ENCODE data around the gene HOXB9.

The HOXB9 gene

DNA sequence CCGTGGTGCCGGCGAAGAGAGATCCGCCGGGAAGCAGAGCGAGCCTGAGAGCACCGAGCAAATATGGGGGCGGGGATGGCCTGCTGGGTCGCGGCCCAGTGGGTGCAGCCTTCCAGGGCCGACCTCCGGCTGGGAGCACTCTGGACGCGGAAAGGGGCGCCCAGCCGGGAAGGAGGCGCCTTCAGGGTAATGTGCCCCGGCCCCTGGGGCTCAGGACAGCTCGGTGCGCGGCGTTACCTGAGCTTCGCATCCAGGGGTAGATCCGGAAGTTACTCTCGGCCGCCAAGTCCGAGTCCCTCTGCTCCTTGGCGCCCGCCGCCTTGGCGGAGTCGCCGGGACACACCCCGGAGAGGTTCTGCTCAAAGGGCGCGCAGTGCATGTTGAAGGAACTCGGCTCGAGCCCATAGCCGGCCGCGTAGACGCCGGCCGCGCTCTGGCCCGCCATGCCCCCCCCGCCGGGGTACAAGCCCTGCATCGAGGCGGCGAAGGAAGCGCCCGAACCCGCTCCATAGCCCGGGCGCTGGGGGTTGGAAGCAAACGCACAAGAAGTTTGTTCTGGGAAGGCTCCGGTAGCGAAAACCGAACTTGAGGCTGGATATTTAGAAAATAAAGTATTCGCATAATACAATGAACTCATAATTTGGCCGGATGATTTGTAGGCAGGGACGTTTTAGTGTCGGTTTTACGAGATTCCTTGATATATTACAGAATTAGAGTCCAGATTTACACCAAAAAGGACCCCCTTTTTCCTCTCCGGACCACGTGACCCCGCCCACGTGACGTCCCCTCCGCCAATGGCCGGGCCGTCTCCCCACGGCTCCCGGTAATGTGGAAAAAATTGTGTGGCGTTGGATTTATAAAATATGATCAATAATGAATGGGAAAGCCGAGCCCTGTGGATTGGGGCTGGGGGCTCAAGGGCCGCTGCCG, 15.6 kb downstream of the HOXB9 start, which contains the start of gene HOXB7:
Gene HOXB7, minus strand, starts transcription at position 736 of the 930 bp plus-strand sequence. Its CDS starts 99 bp downstream, at position 637.
- peak; percentile 70 for DNase-seq (ENCODE audit: low spot score)

DNA sequence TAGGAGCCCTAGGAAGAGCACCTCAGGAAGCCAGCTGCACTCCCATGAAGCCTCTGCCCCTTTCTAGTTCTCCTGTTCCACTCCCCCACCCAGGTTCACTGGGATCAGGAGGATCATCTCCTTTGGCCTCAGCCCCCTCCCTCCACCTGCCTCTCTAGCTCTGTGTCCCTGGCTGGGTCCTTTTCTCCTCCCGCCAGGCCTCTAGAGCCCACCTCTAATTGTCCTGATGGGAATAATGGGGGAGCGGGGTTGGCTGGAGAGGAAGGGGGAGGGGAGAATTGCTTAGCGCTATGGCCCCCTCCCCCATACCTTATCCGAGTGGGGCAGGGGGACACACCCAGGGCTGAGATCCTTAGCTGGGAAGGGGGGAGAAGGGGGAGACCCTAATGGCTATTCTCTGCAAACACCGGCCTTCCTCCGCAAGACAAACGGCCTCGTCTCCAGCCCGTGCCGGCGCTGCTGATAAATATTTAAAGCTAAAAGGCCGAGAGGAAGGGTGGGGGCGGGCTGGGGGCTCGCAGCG, 16.3 kb downstream of the HOXB9 start:
- DNase-seq (ENCODE audit: low spot score): no peak

DNA sequence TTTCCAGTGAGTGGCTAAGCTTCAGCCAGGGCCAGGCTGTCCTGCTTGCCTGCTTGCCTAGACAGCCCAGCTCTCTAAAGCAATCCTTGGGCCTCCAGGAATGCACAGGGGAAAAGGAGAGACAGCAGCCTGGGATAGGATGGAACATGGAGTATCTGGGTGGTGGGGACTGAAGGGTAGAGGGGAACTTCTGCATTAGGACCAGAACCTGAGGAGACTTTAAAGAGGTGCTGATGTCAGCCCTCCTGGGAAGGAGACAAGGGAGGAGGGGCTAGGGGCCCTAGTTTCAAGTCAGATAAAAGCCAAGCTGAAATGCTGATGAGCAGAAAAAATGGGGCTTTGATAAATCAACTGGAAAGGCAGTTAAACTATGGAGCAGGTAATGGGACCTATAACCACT, 17.1 kb downstream of the HOXB9 start:
- peak; percentile 48 for DNase-seq (ENCODE audit: low spot score)

DNA sequence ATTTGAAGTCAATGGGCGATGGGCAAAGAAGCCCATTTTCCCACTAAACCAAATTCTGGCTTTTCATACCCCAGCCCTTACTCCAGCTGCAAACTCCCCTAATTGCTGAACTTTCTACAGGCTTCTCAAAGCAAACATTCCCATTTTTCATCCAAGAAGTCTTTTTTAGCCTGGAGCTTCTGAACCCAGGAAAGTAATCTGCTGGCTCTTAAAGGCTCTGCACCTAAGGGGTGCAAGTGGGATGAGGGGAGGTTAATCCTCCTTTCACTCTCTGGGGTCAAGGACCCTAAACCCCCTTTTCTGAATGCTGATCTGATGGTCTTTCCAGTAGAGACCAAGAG, 17.7 kb downstream of the HOXB9 start:
- no peak for DNase-seq (ENCODE audit: low spot score)

DNA sequence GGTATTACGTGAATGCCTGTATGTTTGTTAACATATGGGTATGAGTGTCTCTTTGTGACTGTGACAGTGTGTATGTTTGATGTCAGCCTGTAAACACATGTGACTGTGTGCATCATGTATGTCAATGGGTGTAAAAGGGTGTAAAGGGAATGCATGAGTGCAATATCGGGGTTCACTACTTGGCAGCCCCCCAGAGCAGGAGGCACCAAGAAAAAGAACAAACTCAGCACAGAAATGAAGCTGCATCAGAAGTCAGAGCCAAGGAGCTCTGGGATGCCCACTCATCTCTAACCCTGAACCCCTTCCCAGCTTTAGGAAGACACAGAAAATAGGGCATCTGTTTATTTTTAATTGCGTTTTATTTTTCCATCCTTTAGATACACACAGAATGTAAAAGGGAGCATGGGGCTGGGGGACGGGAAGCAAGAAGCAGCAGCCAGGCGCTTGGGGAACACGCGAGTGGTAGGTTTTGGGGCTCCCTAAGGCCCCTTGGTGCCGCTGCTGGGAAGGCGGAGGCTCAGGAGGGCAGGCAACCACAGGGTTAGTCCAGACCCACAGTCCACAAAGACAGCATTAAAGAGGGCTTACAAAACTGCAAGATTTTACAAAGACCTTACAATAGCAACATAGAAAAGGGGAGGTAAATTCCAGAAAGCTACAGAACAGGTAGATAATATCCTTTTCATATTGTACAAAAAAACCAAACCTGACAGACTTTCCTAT, 19.1 kb downstream of the HOXB9 start:
- DNase-seq (ENCODE audit: low spot score): no peak

DNA sequence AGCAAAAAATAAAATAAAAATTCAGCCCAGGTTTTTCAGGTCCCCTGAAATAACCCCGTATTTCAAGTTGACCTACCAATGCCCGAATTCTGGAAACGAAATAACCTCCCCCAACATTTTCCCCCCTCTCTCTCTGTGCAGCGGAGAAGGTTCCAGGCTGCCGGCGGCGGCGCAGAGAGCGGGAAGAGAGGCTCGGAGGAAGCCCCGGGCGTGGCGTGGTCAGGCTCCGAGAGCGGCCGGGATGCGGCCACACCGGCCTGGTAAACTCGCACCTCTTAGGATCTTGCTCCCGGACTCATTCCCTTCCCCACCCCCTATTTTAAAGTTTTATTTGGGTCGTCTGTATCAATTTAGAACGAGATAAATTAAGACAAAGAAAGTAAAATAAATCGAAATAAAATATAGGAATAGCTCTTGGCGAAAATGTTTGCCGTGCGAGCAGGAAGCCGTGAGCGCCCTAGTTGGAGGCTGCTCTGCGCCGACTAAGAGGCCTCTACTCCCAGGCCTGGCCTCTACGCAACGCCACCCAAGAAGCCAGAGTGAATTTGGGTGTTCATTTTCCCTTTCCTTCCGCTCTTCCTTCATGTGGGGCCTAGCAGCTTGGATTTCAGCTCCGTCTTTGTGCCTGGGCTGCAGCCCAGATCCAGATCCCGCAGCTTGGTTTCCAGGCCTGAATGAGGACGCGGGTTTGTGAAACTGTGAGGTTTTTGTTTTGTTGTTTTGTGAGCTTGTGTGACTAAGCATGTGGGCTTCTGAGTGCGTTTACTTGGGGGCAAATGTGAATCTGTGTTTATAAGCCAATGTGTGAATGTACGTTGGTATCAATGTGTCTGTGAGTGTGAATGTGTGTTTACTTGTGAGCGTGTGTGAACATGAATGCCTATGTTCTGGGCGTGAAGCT, 19.9 kb downstream of the HOXB9 start:
- DNase-seq (ENCODE audit: low spot score): no peak

DNA sequence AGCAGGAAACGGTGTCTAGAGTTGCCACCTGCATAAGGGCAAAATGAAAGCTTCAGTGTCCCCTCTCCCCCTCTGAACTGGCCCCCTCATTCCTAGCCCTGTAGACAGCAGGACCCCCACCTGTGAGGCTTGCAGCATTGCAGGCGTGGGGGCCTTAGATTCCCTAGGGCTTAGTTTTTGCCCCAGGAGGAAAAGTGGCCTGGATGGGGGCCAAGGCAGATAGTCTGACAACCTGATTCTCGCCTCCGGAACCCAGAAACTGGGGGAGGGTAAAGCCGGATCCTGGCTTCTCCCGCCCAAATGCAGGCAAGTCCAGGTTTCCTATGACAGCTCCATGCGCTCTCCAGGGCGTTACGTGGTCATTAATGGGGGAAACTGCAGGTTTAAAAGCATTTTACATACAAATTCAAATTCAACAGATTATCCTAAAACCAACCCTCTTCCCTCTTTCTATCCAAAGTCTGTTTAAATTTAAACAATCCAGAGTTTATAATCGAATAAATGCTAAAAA, 20.7 kb downstream of the HOXB9 start:
- DNase-seq (ENCODE audit: low spot score): peak; percentile 72

DNA sequence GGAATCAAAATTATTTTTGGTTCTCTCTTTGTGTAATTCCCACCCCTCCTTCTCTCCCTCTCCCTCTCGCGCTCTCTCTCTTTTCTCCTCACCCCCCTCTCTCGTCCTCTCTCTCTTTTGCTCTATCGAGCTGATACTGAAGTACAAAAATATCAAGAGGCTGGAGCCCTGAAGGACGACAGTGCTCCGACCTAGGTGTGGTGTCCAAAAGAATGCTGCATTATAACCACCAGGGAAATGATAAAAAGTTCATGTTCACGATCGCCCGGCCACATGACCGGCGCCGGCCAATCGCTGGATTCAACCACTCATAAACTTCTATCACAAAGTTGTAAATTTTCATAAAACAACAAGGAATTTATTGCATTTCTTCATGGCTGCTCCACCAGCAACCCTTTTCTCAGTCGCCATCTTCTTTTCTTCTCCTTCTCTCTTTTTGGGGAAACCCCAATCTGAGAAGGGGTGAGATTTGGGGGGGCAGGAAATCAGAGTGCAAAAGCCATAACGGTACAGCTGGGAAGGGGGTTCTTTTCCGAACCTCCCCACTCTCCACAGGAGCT, 21.3 kb downstream of the HOXB9 start, which contains the start of gene HOXB6:
Gene HOXB6, minus strand, starts transcription at position 217 of the 560 bp plus-strand sequence. CDS start 6,836 bp downstream, outside the sequence.
- DNase-seq (ENCODE audit: low spot score): peak; percentile 86

DNA sequence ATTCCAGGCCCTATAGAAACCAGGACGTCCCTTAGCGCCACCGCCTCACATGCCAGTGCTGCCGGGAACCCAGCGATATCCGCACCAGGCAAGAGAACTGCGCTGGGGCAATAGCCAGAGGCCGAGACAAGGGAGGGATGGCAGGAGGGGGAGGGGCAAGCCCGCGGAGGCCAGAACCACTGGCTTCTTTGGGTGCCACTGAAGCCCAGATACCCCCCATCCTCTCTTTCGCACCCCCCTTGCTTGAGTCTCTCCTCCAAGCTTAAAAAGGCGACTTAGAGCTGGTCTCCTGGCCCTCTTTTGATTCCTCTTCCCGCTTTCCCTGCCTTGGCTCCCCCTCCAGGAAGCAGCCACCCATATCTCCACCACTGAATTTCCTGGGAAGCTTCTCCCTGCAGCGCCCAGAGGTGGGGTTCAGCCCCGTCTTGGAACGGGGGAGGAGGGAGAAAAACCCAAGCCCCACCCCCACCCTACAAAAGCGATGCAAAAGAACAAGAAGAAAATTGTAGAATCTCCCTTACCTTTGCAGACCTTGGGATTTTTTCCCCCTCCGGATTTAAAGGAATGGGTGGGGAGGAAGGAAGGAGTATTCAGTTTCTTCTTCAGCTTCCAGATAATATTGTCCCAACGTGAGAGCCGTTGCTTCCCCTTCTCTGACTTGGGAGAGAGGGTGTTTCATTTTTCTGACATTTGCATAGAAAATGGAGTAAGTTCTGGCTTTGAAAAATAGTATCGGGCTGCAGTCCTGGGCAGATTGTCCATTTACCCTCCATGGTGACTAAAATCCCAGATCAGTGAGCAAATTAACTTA, 22.0 kb downstream of the HOXB9 start:
- peak; percentile 84 for DNase-seq (ENCODE audit: low spot score)

DNA sequence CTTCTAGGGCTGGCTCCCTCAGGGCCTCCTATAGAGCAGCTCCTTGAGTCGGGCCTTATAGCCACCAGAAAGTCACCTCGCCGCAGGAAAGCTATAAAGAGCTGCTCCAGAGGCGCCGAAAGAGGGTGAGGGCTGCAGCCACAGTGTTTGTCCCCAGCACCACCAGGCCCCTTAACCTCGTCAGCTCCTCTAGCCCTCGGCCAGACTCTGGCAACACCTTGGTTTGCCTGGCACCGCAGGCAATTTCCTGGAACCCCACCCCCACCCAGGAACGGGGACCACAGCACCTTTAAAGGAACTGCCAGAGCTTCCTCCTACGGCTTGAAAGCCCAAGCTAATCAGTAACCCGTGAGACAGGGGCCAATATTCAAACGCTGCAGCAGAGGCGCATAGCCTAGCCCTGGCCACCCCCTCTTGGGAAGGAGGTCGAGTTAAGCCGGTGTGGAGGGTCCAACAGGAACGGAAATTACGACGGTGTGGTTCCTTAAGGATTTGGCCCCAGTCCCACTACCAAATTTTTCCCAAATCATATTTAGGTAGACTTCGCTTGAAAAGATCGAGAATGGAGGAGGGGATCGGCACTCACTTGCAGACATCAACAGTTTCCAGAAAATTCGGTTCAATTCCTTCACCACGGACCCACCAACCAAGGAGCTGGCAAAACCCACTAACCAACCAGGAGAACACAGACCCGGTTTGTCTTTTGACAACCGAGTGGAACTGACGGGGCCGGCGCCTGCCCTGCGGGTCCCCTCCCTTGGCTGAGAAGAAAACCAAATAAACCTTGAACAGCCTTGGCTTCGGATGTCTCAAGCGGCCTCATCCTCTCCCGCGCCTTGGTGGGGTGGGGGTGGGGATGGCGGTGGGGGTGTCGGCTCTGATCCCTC, 24.4 kb downstream of the HOXB9 start:
- peak; percentile 91 for DNase-seq (ENCODE audit: low spot score)

DNA sequence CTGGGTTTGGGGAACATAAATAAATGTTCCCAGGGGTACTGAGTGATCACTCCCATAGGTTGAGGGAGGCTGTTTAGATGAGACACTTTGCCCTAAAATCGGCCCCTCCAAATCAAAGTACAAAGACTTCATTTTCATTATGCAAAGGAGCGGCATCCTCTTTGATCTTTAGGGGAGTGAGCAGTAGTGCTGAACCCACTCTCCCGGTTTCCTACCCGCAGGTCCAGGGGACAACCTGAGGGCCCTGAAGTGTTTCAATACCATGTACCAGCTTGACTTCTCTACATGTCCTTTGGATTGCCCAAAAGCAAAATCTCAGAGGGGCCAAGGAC, 25.0 kb downstream of the HOXB9 start:
- DNase-seq (ENCODE audit: low spot score): no peak

DNA sequence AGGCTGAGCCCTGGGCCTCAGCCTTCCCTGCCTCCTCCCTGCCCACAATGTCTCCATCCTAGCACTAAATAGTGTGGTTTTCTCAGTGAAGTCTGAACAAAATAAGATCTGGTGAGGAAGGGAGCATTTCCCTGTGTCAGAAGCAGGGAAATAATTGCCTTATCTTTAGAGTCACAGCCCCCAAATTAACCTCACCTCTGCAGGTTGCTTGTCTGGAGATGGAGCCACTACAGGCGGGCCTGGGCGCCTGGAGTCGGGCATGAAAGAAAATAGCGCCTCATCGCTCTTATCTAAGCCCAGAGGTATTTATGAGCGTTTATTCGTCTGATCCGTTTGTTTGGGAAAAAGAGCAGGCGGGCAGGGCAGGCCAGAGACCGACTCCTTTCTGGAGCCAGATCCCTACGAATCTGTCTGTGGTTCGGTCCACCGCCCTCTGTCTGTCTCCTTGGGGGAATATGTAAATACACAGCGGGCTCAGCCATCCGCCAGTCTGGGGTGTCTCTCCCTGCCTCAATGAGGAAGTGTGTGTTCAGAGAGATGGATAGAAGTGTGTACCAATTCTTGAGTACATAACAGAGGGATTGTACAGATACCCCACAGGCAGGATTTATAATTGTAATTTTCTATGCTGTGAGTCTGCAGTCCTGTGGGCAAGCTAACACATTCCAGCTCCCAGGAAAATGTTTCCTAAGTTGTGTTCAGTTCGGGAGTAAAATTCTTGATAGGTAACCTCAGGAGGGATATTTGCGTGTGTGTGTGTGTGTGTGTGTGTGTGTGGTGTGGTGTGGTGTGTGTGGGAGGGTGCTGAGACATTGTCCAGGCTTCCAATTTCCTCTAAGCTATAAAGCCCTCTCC, 25.7 kb downstream of the HOXB9 start:
- DNase-seq (ENCODE audit: low spot score): peak; percentile 65

DNA sequence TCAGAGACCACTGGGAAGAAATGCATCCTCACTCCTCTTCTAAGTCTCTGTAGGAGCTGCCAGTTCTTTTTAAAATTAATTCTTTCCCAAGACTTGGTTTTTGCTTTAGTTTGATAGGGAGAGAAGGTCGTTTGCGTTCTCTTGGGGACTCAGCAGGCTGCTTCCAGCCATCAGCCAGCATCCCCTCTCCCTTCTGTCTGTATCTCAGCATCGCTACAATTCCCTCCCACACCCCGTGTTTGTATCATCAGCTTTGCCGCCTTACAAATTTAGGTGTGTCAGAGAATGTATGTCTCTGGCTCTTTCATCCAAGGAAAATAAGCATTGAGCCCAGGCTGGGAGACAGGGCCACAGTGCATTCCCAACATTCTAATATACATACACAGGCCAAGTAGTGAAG, 26.8 kb downstream of the HOXB9 start:
- no peak for DNase-seq (ENCODE audit: low spot score)

DNA sequence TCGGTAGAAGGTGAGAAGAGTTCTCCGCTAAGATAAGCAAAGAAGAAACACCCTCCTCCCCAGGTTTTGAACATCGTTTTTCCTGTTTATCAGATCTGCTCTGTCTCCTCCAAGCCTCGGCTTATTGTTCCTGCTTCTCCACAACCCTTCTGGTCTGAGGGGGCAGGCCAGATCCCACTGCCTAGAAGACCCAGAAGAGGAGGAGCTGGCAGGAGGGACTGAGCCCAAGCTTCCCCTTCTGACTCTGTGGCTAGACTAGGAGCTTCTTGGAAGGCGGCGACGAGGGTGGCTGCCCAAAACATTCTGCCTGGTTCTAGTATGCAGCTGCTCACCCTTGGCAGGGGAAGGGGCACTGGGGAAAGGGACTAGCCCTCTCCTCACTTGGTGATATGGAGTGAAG, 27.4 kb downstream of the HOXB9 start:
- no peak for DNase-seq (ENCODE audit: low spot score)

DNA sequence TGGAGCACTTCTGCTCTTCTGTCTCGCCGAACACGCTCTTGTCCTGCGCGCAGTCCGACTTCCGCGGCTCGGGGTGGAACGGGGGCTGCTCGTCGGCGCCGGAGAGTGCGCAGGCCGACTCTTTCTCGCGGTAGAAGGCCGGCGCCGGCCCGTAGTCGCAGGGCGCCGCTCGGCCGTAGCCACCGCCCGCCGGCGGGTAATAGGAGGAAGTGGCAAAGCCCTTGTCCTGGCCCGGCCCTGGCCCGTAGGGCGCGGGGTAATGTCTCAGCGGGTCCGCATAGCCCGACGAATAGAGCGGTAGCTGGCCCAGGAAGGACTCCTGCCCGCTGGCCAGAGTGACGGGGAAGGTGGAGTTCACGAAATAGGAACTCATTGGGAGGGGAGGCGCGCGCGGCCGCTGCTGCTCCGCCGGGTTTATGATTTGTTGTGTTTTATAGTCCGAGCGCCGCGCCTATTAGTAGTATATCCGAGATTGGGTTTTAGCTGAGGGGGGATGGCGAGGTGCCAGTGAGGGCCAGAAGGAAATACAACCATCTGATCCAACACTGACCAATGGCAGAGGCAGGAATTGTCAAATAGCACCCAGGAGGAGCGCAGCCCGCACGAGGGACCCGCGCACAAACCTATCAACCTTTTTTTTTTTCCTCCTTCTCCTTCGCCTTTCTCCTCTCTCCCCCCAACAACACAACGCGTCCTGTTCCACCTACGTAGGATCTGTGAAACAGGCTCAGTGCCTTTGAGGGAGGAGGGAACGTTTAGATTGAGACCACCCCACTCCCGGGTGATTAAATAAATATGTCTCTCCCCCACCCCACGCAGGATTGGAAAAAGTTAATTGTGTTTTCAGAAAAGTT, 28.2 kb downstream of the HOXB9 start:
- DNase-seq (ENCODE audit: low spot score): peak; percentile 87

DNA sequence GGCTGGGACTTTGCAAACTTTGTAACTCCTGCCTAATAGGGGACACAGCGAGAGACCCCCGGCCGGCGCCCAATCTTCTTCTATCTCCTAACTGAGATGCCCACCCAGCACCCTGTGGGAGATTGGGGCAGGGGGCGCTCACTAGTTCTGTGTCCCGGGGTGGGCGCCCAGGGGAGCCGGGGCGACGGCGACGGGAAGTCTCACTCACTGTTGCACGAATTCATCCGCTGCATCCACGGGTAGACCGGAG, 28.7 kb downstream of the HOXB9 start:
- no peak for DNase-seq (ENCODE audit: low spot score)

DNA sequence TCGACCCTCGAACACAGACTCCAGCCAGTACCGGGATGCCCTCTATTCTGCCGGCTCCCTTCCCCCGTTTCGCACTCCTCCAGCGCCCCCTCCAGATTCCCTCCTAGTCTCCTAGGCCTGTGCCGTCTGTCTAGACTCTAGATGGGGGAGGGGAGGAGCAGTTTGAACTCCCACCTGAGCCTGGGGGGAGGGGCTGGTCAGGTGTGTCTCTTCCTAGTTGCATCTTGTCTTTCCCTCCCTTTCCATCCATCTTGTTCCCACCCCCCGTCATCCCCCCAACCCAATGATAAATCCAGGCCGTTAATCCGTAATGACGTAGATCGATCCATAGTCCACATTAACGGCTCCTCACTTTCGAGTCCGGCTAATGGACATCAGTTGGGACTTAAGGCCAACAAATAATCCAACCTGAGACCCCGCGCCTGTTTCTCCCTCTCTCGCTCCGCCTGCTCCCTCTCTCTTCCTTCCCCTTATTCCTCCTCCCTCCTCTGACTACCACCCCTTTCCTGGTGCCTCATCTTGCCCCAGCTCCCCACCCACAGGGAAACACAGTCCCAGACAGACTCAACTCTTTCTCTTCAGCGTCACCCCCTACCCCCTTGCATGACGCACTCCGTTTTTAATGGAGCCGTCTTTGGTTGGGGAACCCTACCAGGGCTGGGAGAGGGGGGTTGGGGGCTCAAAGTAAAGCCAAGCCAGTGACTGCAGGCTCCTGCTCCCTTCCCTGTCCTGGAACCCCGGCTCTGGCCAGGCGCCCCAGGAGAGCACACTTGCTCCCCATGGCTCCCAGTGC, 29.2 kb downstream of the HOXB9 start:
- DNase-seq (ENCODE audit: low spot score): peak; percentile 84
